ENCODE data around the gene ABCC6. TPM values are rescaled to one million over a fixed set of nuclear protein-coding genes. Genes with fewer than 3 reads are reported as not detected.
A peak's percentile ranks its signal among the peaks of the same experiment; 100 is the strongest.

ABCC6 gene
- total RNA-seq, 2 experiments from 2014 or later, result not detected

- H3K9me3 ChIP-seq (ENCODE audit: low read length), result no peaks in the 10 kb centered on the region
- TF ChIP-seq CTCF (conservative IDR thresholded peaks at IDR 0.05; ENCODE audit: low read length) (no peak), EZH2phosphoT487 (IDR thresholded peaks at IDR 0.05; ENCODE audit: borderline replicate concordance, low read depth, low read length) (no peak)
- H3K36me3 ChIP-seq (ENCODE audit: insufficient read depth, low read length), result peaks cover 30% of the 10 kb centered on the region
- peaks cover 12% of the 10 kb centered on the region for H3K4me1 ChIP-seq (ENCODE audit: insufficient read depth, low read length, poor library complexity, severe bottlenecking)
- no peaks in the 10 kb centered on the region for H3K9me2 ChIP-seq (ENCODE audit: insufficient read depth, low read length)
- no peak overlapping the region for H2AFZ ChIP-seq (ENCODE audit: low read length)
- no peak overlapping the region for H3K4me3 ChIP-seq (ENCODE audit: low read depth, low read length, poor library complexity, severe bottlenecking)
- CTCF ChIA-PET (ENCODE audit: unreplicated experiment), result no interaction called here
- intact Hi-C loops (cut with micrococcal nuclease; ENCODE audit: unreplicated experiment), result no loop called here
- H3K4me2 ChIP-seq (ENCODE audit: low read length), result 0 out of 2 replicates have a peak overlapping the region, but pooled peaks have one; percentile 9
- DNase-seq (ENCODE audit: low spot score), result no peak
- no peaks in the 10 kb centered on the region for H4K20me1 ChIP-seq (ENCODE audit: insufficient read depth, low read length)
- POLR2A ChIA-PET, result interaction anchor here (0.6 kb wide), 1 partner anchor 10 kb away, joined by 3 read pairs; no protein-coding TSS in a partner anchor
- no peaks in the 10 kb centered on the region for H3K79me2 ChIP-seq (ENCODE audit: insufficient read depth, low read depth, low read length)
- no peak overlapping the region for H3K27ac ChIP-seq (ENCODE audit: low read depth, low read length, poor library complexity, severe bottlenecking)
- BruUV-seq (replicated peaks), result no TSS peak
Measured at GRCh38 chr16:16147316-16147999, 75.8 kb downstream of the ABCC6 start.

- POLR2A ChIA-PET, result no interaction called here
- peaks cover 12% of the 10 kb centered on the region for H3K4me1 ChIP-seq (ENCODE audit: insufficient read depth, low read length, poor library complexity, severe bottlenecking)
- H3K27ac ChIP-seq (ENCODE audit: low read depth, low read length, poor library complexity, severe bottlenecking), result no peak overlapping the region
- no peak overlapping the region for H3K4me2 ChIP-seq (ENCODE audit: low read length)
- no TSS peak for BruUV-seq (replicated peaks)
- H3K36me3 ChIP-seq (ENCODE audit: insufficient read depth, low read length), result peaks cover 38% of the 10 kb centered on the region
- H3K9me2 ChIP-seq (ENCODE audit: insufficient read depth, low read length), result no peaks in the 10 kb centered on the region
- CTCF ChIA-PET (ENCODE audit: unreplicated experiment), result no interaction called here
- intact Hi-C loops (cut with micrococcal nuclease; ENCODE audit: unreplicated experiment), result no loop called here
- no peaks in the 10 kb centered on the region for H4K20me1 ChIP-seq (ENCODE audit: insufficient read depth, low read length)
- TF ChIP-seq EZH2phosphoT487 (IDR thresholded peaks at IDR 0.05; ENCODE audit: borderline replicate concordance, low read depth, low read length), result no peak
- H3K4me3 ChIP-seq (ENCODE audit: low read depth, low read length, poor library complexity, severe bottlenecking), result no peak overlapping the region
- H2AFZ ChIP-seq (ENCODE audit: low read length), result no peak overlapping the region
- no peaks in the 10 kb centered on the region for H3K9me3 ChIP-seq (ENCODE audit: low read length)
- DNase-seq (ENCODE audit: low spot score), result no peak
- H3K79me2 ChIP-seq (ENCODE audit: insufficient read depth, low read depth, low read length), result no peaks in the 10 kb centered on the region
Measured at GRCh38 chr16:16146380-16147315, 76.6 kb downstream of the ABCC6 start.

- Histone ChIP-seq H3K9me2 (ENCODE audit: insufficient read depth, low read length) (no peaks in the 10 kb centered on the region), H3K79me2 (ENCODE audit: insufficient read depth, low read depth, low read length) (no peaks in the 10 kb centered on the region), H4K20me1 (ENCODE audit: insufficient read depth, low read length) (no peaks in the 10 kb centered on the region), H3K36me3 (ENCODE audit: insufficient read depth, low read length) (peaks cover 51% of the 10 kb centered on the region), H3K4me1 (ENCODE audit: insufficient read depth, low read length, poor library complexity, severe bottlenecking) (peaks cover 12% of the 10 kb centered on the region), H3K4me2 (ENCODE audit: low read length) (no peak overlapping the region), H3K27ac (ENCODE audit: low read depth, low read length, poor library complexity, severe bottlenecking) (no peak overlapping the region), H3K9me3 (ENCODE audit: low read length) (no peaks in the 10 kb centered on the region), H3K4me3 (ENCODE audit: low read depth, low read length, poor library complexity, severe bottlenecking) (no peak overlapping the region), H2AFZ (ENCODE audit: low read length) (no peak overlapping the region)
- TF ChIP-seq EZH2phosphoT487 (IDR thresholded peaks at IDR 0.05; ENCODE audit: borderline replicate concordance, low read depth, low read length) (no peak), CTCF (conservative IDR thresholded peaks at IDR 0.05; ENCODE audit: low read length) (0 out of 2 replicates have a peak, but pooled peaks have one; percentile 24)
- CTCF ChIA-PET (ENCODE audit: unreplicated experiment), result no interaction called here
- no peak for DNase-seq (ENCODE audit: low spot score)
- POLR2A ChIA-PET, result no interaction called here
- BruUV-seq (replicated peaks), result no TSS peak
- intact Hi-C loops (cut with micrococcal nuclease; ENCODE audit: unreplicated experiment), result no loop called here
Measured at GRCh38 chr16:16145286-16145685, 78.0 kb downstream of the ABCC6 start.
